H1 (cell line): ENCODE results near the gene DDX31. TPM values are rescaled to one million over a fixed set of nuclear protein-coding genes. Genes with fewer than 3 reads are reported as not detected.

ENCODE experiments used
- CTCF ChIA-PET: fragments of 300-600 bp; sonication (Branson Sonifier 250); formaldehyde crosslinking; loops from one replicate; lab custom pipeline; 2021; ENCODE audit not compliant: partially characterized antibody; lab: Charles Lee
- POLR2A ChIA-PET: fragments of 300-600 bp; sonication (Branson Sonifier 250); formaldehyde crosslinking; loops from one replicate; lab custom pipeline; 2021; ENCODE audit warnings: inconsistent platforms; ENCODE audit not compliant: partially characterized antibody; lab: Charles Lee
- DNase-seq, 2 experiments: peaks; one replicate each; pipeline versions ENCODE4 v3.0.0 to v3.0.0-alpha.2; 2010 to 2022; ENCODE audit warnings: low spot score in 2 of 2, low read depth in 1 of 2, mixed read lengths in 1 of 2
- FAIRE-seq: peaks from 2 replicates; lab custom pipeline; 2011; peaks lifted over from hg19 to GRCh38; lab: Jason Lieb, UNC
- H2AFZ ChIP-seq: 2 replicates; pipeline ENCODE4 v1.8.1; 2012; ENCODE audit warnings: low read length, inconsistent platforms
- H2AK5ac ChIP-seq: 2 replicates; pipeline ENCODE4 v1.6.1; 2013; ENCODE audit warnings: low read depth, low read length
- H2BK120ac ChIP-seq: replicated peaks from 2 replicates; pipeline ENCODE3; 2013; ENCODE audit warnings: low read depth, low read length, inconsistent platforms
- H2BK12ac ChIP-seq: 2 replicates; pipeline ENCODE4 v1.6.1; 2013; ENCODE audit warnings: low read depth, low read length
- H2BK15ac ChIP-seq: 2 replicates; pipeline ENCODE4 v1.6.1; 2013; ENCODE audit warnings: low read length
- H2BK20ac ChIP-seq: 2 replicates; pipeline ENCODE4 v1.6.1; 2013; ENCODE audit warnings: low read length
- H2BK5ac ChIP-seq: 2 replicates; pipeline ENCODE4 v1.6.1; 2013; ENCODE audit warnings: low read depth, low read length
- H3K14ac ChIP-seq: 2 replicates; pipeline ENCODE4 v1.6.1; 2013; ENCODE audit warnings: inconsistent platforms; ENCODE audit not compliant: insufficient read length
- H3K18ac ChIP-seq: 2 replicates; pipeline ENCODE4 v1.6.1; 2013; ENCODE audit warnings: low read length; ENCODE audit errors: extremely low read depth
- H3K23ac ChIP-seq: 2 replicates; pipeline ENCODE4 v1.6.1; 2013; ENCODE audit warnings: inconsistent platforms; ENCODE audit not compliant: insufficient read length
- H3K23me2 ChIP-seq: 2 replicates; pipeline ENCODE4 v1.6.1; 2013; ENCODE audit warnings: low read depth, low read length
- H3K27ac ChIP-seq: 2 replicates; pipeline ENCODE4 v1.6.1; 2011; ENCODE audit warnings: low read depth, low read length, inconsistent platforms
- H3K27me3 ChIP-seq, 4 experiments: replicated peaks in 1 of 4; 1 replicate in 1 of 4; 2 replicates in 3 of 4; pipeline versions ENCODE4 v1.6.1 to v1.8.1; 2011 to 2013; ENCODE audit warnings: low read length in 3 of 4, mild to moderate bottlenecking in 3 of 4, inconsistent platforms in 2 of 4, mixed read lengths in 2 of 4, moderate library complexity in 1 of 4; ENCODE audit not compliant: control insufficient read depth in 3 of 4, insufficient read depth in 3 of 4; ENCODE audit errors: extremely low read depth in 1 of 4
- H3K36me3 ChIP-seq, 4 experiments: 2 replicates each; pipeline versions ENCODE4 v1.6.1 to v1.8.1; 2011 to 2013; ENCODE audit warnings: mild to moderate bottlenecking in 4 of 4, low read length in 3 of 4, moderate library complexity in 2 of 4, control low read depth in 1 of 4, inconsistent platforms in 1 of 4; ENCODE audit not compliant: insufficient read depth in 4 of 4, control insufficient read depth in 2 of 4
- H3K4ac ChIP-seq: replicated peaks from 2 replicates; pipeline ENCODE3; 2013; ENCODE audit warnings: low read length, low read depth, mixed read lengths, inconsistent platforms; ENCODE audit not compliant: insufficient read length
- H3K4me1 ChIP-seq, 4 experiments: replicated peaks in 1 of 4; 1 replicate in 1 of 4; 2 replicates in 3 of 4; pipeline versions ENCODE4 v1.6.1 to v1.8.1; 2011 to 2013; ENCODE audit warnings: low read length in 3 of 4, inconsistent platforms in 2 of 4, mixed read lengths in 1 of 4; ENCODE audit not compliant: insufficient read depth in 4 of 4, control insufficient read depth in 3 of 4
- H3K4me2 ChIP-seq, 2 experiments: 2 replicates each; pipeline versions ENCODE4 v1.6.1 to v1.8.1; 2011 to 2013; ENCODE audit warnings: low read depth in 2 of 2, low read length in 2 of 2, control low read depth in 1 of 2, inconsistent platforms in 1 of 2, mild to moderate bottlenecking in 1 of 2; ENCODE audit not compliant: insufficient read depth in 1 of 2
- H3K4me3 ChIP-seq, 4 experiments: fragments of 200-600, 300-600 bp in 1 of 4; sonication (generic), shearing (Covaris generic), sonication (Bioruptor Twin) in 1 of 4; 2 replicates each; pipeline versions ENCODE4 v1.5.1 to v1.8.1; 2011 to 2016; ENCODE audit warnings: low read length in 4 of 4, low read depth in 3 of 4, control low read depth in 2 of 4, inconsistent platforms in 2 of 4, mild to moderate bottlenecking in 2 of 4, mixed read lengths in 1 of 4, moderate library complexity in 1 of 4; ENCODE audit not compliant: insufficient read depth in 2 of 4; ENCODE audit errors: extremely low read depth in 1 of 4
- H3K56ac ChIP-seq: replicated peaks from 2 replicates; pipeline ENCODE3; 2013; ENCODE audit warnings: low read depth, mild to moderate bottlenecking, mixed read lengths, low read length, inconsistent platforms; ENCODE audit not compliant: insufficient read length
- H3K79me1 ChIP-seq: 2 replicates; pipeline ENCODE4 v1.6.1; 2013; ENCODE audit warnings: low read depth, low read length, control low read depth
- H3K79me2 ChIP-seq, 2 experiments: 2 replicates each; pipeline versions ENCODE4 v1.6.1 to v1.8.1; 2012 to 2013; ENCODE audit warnings: low read length in 2 of 2, mild to moderate bottlenecking in 2 of 2, inconsistent platforms in 1 of 2; ENCODE audit not compliant: insufficient read depth in 2 of 2, control insufficient read depth in 1 of 2
- H3K9ac ChIP-seq, 4 experiments: replicated peaks in 1 of 4; 1 replicate in 1 of 4; 2 replicates in 3 of 4; pipeline versions ENCODE4 v1.6.1 to v1.8.1; 2011 to 2013; ENCODE audit warnings: low read depth in 3 of 4, low read length in 3 of 4, control low read depth in 2 of 4, mild to moderate bottlenecking in 2 of 4, moderate library complexity in 2 of 4, inconsistent platforms in 1 of 4; ENCODE audit errors: extremely low read depth in 1 of 4
- H3K9me3 ChIP-seq, 2 experiments: 2 replicates each; pipeline versions ENCODE4 v1.6.1 to v1.8.1; 2012 to 2013; ENCODE audit warnings: mild to moderate bottlenecking in 2 of 2, moderate library complexity in 2 of 2, control low read depth in 1 of 2, inconsistent platforms in 1 of 2, low read depth in 1 of 2, low read length in 1 of 2, mixed read lengths in 1 of 2; ENCODE audit not compliant: insufficient read depth in 2 of 2
- H4K20me1 ChIP-seq, 2 experiments: replicated peaks in 1 of 2; 2 replicates each; pipeline versions ENCODE3 to v1.8.1; 2011 to 2013; ENCODE audit warnings: inconsistent platforms in 2 of 2, low read length in 2 of 2, mild to moderate bottlenecking in 1 of 2; ENCODE audit not compliant: insufficient read depth in 2 of 2, control insufficient read depth in 1 of 2
- H4K5ac ChIP-seq: 2 replicates; pipeline ENCODE4 v1.6.1; 2013; ENCODE audit warnings: low read length, low read depth, mixed read lengths, inconsistent platforms; ENCODE audit not compliant: insufficient read length
- H4K8ac ChIP-seq: 2 replicates; pipeline ENCODE4 v1.8.0; 2013; ENCODE audit warnings: mild to moderate bottlenecking, moderate library complexity, low read length, inconsistent platforms; ENCODE audit not compliant: insufficient read depth; ENCODE audit errors: extremely low read depth
- H4K91ac ChIP-seq: replicated peaks from 2 replicates; pipeline ENCODE3; 2013; ENCODE audit warnings: low read length, mixed read lengths, inconsistent platforms; ENCODE audit not compliant: insufficient read length
- BRCA1 ChIP-seq: IDR thresholded peaks from 2 replicates; pipeline ENCODE4 v1.6.1; 2012; ENCODE audit warnings: low read depth, low read length, improper control_type of control experiment
- CHD2 ChIP-seq: IDR thresholded peaks from 2 replicates; pipeline ENCODE4 v1.6.1; 2012; ENCODE audit warnings: low read length, improper control_type of control experiment
- CTBP2 ChIP-seq: IDR thresholded peaks from 2 replicates; pipeline ENCODE4 v1.7.0; 2011; ENCODE audit warnings: borderline replicate concordance, mild to moderate bottlenecking, moderate library complexity, mixed read lengths, low read length; ENCODE audit not compliant: insufficient read depth, insufficient read length
- KDM5A ChIP-seq: fragments of 200-600 bp; IDR thresholded peaks from 2 replicates; pipeline ENCODE4 v1.7.1; 2012; ENCODE audit warnings: mild to moderate bottlenecking, low read length, inconsistent platforms, mixed read lengths
- WGBS, 2 experiments: shearing (Covaris generic) in 1 of 2; methylation state at CpG; one replicate each; pipeline versions ENCODE4 v1.1.6 to v1.1.7; 2013 to 2015; ENCODE audit warnings: low lambda C conversion rate in 2 of 2, mixed read lengths in 2 of 2, inconsistent platforms in 1 of 2, low coverage in 1 of 2, missing lambda C conversion rate in 1 of 2; ENCODE audit not compliant: insufficient replicate concordance in 2 of 2, insufficient coverage in 1 of 2, insufficient read length in 1 of 2; ENCODE audit errors: extremely low coverage in 1 of 2, missing lambda C conversion rate in 1 of 2; 5-methylcytosine and 5-hydroxymethylcytosine counted together
- polyA plus RNA-seq, 7 experiments: library from polyadenylated mRNA; depleted of rRNA in 3 of 7; stranded (reverse) in 5 of 7; unstranded in 2 of 7; fragments of >200 nt in 5 of 7; fragments of 200-250 nt in 2 of 7; gene quantifications; 1 replicate in 5 of 7; 2 replicates in 1 of 7; 4 replicates in 1 of 7; pipeline versions ENCODE4 v1.2.1 to v1.2.3, GENCODE V29; 2011 to 2013; ENCODE audit warnings: missing spikeins in 2 of 7, mixed read lengths in 2 of 7
- total RNA-seq: library from RNA; stranded (reverse); fragmentation: NEBNext Ultra II Directional; extraction: Animal tissue kit (Norgen Biotek cat#: 25700); gene quantifications from 2 replicates; pipeline ENCODE4 v1.2.1, GENCODE V29; 2021
- TF ChIP-seq, protein P1 (sequence below): IDR thresholded peaks from 2 replicates; pipeline ENCODE4 v1.6.1; 2012; ENCODE audit warnings: inconsistent platforms

The DDX31 gene
- total and polyA plus RNA-seq, 2 of the 8 experiments (the other 6 are each of a cell fraction or from before 2014, with no cell fraction given) = 9.5 to 23.7 TPM

GRCh38 chr9:132609829-132610228 is 60.0 kb downstream of the DDX31 start:
- peaks cover 4 to 42% (median 13%) of the 10 kb centered on the region in 4 experiments for H3K36me3 ChIP-seq
- no peak overlapping the region for H2BK120ac ChIP-seq
- no peaks in the 10 kb centered on the region for H3K79me2 ChIP-seq
- no peak overlapping the region for H2BK20ac ChIP-seq
- 95% methylated on average over 7 of the region's 7 CpGs; no CpG with 5 or more reads in 1 of the 2 experiments for WGBS, 2 experiments
- H4K5ac ChIP-seq = no peak overlapping the region
- ChIA-PET POLR2A (interaction anchor here (0.7 kb wide), 2 partner anchors 12 to 44 kb away, joined by 3 read pairs; no protein-coding TSS in a partner anchor), CTCF (interaction anchor here (0.9 to 1.1 kb wide), 2 partner anchors 9 to 39 kb away, joined by 3 read pairs; no protein-coding TSS in a partner anchor)
- no peak overlapping the region for H2BK5ac ChIP-seq
- no peak overlapping the region for H3K9ac ChIP-seq
- FAIRE-seq = no peak
- TF ChIP-seq BRCA1 = no peak
- no peak for TF ChIP-seq CHD2
- TF ChIP-seq KDM5A = no peak
- TF ChIP-seq, protein P1, sequence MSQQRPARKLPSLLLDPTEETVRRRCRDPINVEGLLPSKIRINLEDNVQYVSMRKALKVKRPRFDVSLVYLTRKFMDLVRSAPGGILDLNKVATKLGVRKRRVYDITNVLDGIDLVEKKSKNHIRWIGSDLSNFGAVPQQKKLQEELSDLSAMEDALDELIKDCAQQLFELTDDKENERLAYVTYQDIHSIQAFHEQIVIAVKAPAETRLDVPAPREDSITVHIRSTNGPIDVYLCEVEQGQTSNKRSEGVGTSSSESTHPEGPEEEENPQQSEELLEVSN = no peak
- TF ChIP-seq CTBP2 = no peak
- H2BK12ac ChIP-seq = no peak overlapping the region
- H3K79me1 ChIP-seq = peaks cover 2% of the 10 kb centered on the region; the same call in 1 of the 2 replicates
- H3K18ac ChIP-seq = no peak overlapping the region
- no peak overlapping the region for H3K27ac ChIP-seq
- no peaks in the 10 kb centered on the region for H3K23me2 ChIP-seq
- H3K14ac ChIP-seq = no peak overlapping the region
- H3K27me3 ChIP-seq = no peaks in the 10 kb centered on the region
- H3K4ac ChIP-seq = no peak overlapping the region
- no peak overlapping the region for H2AK5ac ChIP-seq
- H4K91ac ChIP-seq = no peak overlapping the region
- no peaks in the 10 kb centered on the region for H3K4me1 ChIP-seq
- no peaks in the 10 kb centered on the region for H3K9me3 ChIP-seq
- no peak for DNase-seq
- H3K23ac ChIP-seq = no peak overlapping the region
- H3K4me2 ChIP-seq = no peak overlapping the region
- H3K4me3 ChIP-seq = no peak overlapping the region
- no peak overlapping the region for H3K56ac ChIP-seq
- H2BK15ac ChIP-seq = no peak overlapping the region
- H4K20me1 ChIP-seq = no peaks in the 10 kb centered on the region
- no peak overlapping the region for H2AFZ ChIP-seq
- H4K8ac ChIP-seq = no peak overlapping the region
